NT2/D1 (cell line): ENCODE measurements around the gene KRT78.

Source experiments
- SUZ12 ChIP-seq: IDR thresholded peaks from 2 replicates; pipeline ENCODE4 v1.6.1; 2011; ENCODE audit not compliant: insufficient read length, insufficient read depth; ENCODE audit errors: extremely low read depth
- YY1 ChIP-seq: IDR thresholded peaks from 2 replicates; pipeline ENCODE4 v1.6.1; 2011; ENCODE audit not compliant: insufficient read length, insufficient read depth
- ZNF274 ChIP-seq: IDR thresholded peaks from 2 replicates; pipeline ENCODE4 v1.6.1; 2011; ENCODE audit warnings: mild to moderate bottlenecking, low read depth, low read length

GRCh38 chr12:52795694-52796428 is 52.9 kb downstream of the KRT78 start, which contains the start of gene KRT3:
- TF ChIP-seq YY1, result no peak
- TF ChIP-seq ZNF274, result no peak
- no peak for TF ChIP-seq SUZ12
